C4-2B (cell line): ENCODE results near the gene UBE2J2.

Source experiments
- H3K27ac ChIP-seq: fragments of 450-650 bp; 2 replicates; pipeline ENCODE4 v1.5.1; 2017
- CTCF ChIP-seq: fragments of 450-650 bp; conservative IDR thresholded peaks from 2 replicates; pipeline ENCODE4 v1.5.1; 2017; ENCODE audit warnings: mild to moderate bottlenecking
- ZFX ChIP-seq: fragments of 450-650 bp; IDR thresholded peaks from 2 replicates; pipeline ENCODE4 v1.6.1; 2017

Gene UBE2J2

DNA sequence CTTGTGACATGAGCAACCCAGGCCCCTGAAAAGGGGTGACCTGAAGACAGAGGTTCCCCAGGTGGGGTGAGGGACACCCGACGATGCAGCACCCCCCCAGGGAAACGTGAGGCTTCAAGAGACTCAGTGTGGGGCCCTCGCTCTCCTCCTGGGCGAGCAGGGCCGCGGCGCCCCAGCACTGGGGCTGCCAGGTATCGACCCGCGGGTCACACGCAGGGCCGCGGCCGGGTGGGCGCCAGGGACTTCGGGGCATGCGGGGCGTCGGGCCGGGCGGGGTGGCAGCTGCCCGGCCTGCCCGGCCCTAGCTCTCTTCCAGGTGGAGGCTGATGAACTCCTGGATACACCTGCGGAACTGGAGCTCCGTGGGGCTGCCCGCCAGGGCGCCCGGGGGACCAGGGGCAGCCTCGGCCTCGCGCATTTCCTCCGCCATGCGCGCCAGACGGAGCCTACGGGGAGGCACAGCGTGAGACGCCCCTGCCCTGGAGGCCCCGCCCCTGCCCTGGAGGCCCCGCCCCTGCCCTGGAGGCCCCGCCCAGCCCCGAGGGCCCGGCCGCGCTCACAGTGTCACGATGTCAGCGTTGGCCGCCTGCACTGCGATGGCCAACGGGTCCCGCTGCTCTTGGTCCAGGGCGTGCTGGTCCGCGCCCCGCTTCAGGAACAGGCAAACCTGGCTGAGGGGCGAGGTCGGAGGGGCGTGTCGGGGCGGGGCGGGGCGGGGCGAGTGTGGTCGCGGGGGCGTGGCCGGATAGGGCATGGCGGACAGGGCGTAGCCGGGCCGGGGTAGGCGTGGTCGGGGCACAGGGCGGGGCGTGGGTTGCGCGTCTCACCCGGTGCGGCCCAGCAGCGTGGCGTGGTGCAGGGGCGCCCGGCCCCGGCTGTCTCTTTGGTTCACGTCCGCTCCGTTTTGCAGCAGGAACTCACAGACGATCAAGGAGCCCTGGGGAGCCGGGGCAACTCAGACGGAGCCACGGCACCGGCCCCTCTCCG is 19.9 kb upstream of the UBE2J2 start:
- TF ChIP-seq CTCF: no peak
- no peak for TF ChIP-seq ZFX

GRCh38 chr1:1292851-1293250 is 19.2 kb upstream of the UBE2J2 start:
- no peak overlapping the region for H3K27ac ChIP-seq
- no peak for TF ChIP-seq CTCF
- TF ChIP-seq ZFX: no peak

More for the DNA sequence above, 19.9 kb upstream of the UBE2J2 start:
- H3K27ac ChIP-seq: no peak overlapping the region

DNA sequence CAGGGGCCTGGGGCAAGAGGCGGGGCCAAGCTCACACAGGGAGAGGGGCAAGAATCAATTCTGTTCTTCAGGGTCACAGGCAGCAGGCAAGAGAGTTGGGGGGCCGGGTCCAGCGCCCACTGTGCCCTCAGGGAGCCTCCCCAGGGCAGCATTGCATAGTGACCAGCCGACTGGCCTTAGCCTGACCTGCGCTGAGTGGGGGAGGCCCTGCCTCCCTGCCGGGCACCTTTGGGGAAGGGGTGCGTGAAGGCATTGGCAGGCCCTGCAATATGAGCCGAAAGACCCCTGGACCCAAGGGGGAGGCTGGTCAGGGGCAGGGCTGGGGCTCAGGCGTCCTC is 18.8 kb upstream of the UBE2J2 start:
- no peak for TF ChIP-seq ZFX
- TF ChIP-seq CTCF: no peak

GRCh38 chr1:1291548-1292441 is 18.1 kb upstream of the UBE2J2 start:
- peak; percentile 81 for TF ChIP-seq CTCF
- TF ChIP-seq ZFX: no peak
- no peak overlapping the region for H3K27ac ChIP-seq

More for the DNA sequence above, 18.8 kb upstream of the UBE2J2 start:
- no peak overlapping the region for H3K27ac ChIP-seq

DNA sequence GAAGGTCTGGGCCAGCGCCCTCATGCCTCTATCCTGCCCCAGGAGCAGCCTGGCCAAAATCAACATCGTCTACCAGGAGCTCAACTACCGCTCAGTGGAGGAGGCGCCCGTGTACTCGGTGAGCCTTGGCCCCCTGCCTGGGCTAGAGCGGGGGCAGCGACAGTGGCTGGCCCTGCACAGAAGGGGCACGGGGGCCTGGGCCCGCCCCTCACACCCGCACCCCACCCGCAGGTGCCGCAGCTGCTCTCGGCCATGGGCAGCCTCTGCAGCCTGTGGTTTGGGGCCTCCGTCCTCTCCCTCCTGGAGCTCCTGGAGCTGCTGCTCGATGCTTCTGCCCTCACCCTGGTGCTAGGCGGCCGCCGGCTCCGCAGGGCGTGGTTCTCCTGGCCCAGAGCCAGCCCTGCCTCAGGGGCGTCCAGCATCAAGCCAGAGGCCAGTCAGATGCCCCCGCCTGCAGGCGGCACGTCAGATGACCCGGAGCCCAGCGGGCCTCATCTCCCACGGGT is 17.4 kb upstream of the UBE2J2 start:
- TF ChIP-seq ZFX: no peak
- no peak for TF ChIP-seq CTCF
- H3K27ac ChIP-seq: no peak overlapping the region

GRCh38 chr1:1290238-1290731 is 16.6 kb upstream of the UBE2J2 start:
- H3K27ac ChIP-seq: no peak overlapping the region

More at GRCh38 chr1:1290238-1290731, 16.6 kb upstream of the UBE2J2 start:
- TF ChIP-seq ZFX (no peak), CTCF (peak; percentile 78)
